GM21367 (cell line): ENCODE data around the gene SIGLEC6.

Source experiments
- ATAC-seq: cut with Tn5 transposase; IDR thresholded peaks from one replicate; pipeline ENCODE4 v1.9.1; 2021; ENCODE audit not compliant: unreplicated experiment

The SIGLEC6 gene

DNA sequence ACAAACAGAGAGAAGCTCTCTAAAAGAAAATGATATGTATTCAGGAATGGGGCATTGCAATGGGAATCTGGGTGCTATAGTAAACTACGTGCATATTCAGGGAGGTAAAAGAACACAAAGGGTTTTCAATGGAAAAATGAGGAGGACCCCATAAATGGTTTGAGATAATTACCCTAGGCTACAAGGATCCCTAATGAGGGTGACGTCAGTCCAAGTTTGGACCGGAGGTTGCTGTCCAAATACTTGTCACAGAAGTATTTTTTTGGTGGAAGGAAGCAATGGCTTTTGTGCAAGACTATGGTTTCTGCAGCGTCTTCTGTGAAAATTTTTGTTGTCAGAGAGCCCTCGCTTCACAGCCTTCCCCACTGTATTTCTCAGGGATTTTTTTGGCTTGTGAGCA, 54.1 kb downstream of the SIGLEC6 start:
- no peak for ATAC-seq

- ATAC-seq = no peak
These were observed 55.3 kb downstream of the SIGLEC6 start for GRCh38 chr19:51476164-51476563.

DNA sequence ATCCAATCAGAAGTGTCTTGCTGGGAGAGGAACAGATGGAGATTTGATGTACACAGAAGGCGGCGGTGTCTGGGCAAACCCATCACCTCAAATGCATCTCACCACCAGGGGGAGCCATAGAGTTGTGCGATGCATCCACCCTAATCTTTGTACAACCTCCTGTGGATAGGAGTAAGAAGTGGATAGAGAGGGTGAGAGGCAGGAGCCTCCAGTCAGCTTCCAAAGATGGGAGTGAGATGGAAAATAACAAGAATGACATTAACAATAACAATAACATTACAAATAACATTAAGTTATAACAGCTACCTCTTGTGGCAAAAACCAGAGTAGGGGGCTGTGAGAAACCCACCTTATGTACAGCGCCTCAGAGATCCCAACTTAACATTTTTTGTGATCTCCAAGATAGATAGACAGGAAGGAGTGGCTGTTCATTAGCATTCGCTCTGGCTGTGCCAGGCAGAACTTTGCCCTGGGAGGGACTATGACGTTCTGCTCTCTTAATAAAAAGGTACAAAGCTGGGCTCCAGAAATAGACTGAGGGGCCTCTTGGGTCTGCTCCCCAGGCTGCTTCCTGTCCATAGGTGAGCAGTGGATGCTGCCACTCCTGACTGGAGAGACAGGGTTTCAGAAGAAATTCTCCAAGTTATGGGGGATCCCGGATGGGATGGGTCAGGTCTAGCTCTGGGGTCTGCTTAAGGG, 58.3 kb downstream of the SIGLEC6 start:
- no peak for ATAC-seq

- no peak for ATAC-seq
These were observed 58.9 kb downstream of the SIGLEC6 start for GRCh38 chr19:51472607-51473006.

DNA sequence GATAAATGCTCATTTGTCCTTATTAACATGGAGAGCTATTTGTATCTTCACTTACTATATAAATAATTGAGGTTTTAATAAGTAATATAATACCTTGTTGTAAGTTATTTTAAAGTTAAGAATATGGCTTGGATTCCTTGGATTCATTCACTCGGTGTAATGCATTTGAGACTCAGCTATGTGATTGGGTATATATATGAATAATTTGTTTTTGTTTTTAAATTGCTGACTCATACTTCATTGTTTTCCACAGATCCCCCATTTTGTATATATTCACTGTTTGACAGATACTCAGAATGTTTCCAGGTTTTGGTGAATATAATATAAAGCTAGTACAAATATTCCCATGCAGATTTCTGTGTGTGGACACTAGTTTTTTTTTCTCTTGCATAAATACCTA, 59.9 kb downstream of the SIGLEC6 start:
- no peak for ATAC-seq

GRCh38 chr19:51470966-51471365, 60.5 kb downstream of the SIGLEC6 start:
- ATAC-seq = no peak

- no peak for ATAC-seq
These were observed 61.8 kb downstream of the SIGLEC6 start for GRCh38 chr19:51469629-51470028.

- ATAC-seq = no peak
These were observed 62.3 kb downstream of the SIGLEC6 start for GRCh38 chr19:51469162-51469561.

DNA sequence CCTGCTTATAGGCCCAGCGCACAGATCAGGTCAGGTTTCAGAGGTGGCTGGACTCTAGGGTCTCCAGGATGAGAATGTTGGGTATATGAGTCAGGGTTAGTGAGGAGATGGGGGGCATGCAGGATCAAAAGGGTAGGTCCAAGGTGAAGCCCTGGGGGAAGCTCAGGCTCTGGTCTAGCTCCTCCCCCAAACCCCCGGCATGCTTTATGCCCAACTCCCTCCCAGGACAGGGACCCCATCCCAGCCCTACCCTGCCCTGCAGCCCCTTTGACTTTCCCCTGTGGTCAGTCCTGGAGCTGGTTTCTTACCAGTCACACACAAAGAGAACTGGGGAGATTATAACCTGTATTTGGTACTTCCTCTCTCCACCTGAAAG, 62.9 kb downstream of the SIGLEC6 start:
- no peak for ATAC-seq

DNA sequence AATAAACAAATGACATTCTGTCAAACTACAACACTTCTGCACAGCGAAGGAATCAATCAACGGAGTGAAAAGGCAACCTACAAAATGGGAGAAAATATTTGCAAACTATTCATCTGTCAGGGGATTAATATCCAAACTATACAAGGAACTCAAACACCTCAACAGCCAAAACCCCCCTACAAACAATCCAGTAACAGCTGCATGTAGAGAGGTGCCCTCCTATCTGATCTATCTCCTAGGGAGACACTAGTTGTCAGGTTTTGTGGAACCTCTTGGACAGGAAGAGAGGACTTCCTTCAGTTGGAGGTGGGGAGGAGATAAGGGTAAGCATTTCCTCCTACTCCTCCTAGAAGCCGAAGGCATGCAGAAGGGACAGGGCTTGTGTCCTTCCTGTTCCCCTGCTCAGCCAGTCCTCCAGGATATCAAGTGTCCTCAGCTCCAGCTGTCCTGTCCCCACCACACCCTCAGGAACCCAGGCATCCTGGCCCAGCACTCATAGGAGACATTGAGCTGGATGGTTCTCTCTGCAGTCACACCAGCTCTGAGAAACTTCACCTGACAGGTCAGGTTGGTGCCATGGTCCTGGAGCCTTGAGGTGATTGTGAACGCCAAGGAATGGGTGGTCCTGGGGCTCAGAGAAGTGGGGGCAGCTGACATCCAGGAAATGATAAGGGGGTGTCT, 63.5 kb downstream of the SIGLEC6 start:
- no peak for ATAC-seq
